Measurements from ENCODE around the gene NRAP.

Gene NRAP, protein sequence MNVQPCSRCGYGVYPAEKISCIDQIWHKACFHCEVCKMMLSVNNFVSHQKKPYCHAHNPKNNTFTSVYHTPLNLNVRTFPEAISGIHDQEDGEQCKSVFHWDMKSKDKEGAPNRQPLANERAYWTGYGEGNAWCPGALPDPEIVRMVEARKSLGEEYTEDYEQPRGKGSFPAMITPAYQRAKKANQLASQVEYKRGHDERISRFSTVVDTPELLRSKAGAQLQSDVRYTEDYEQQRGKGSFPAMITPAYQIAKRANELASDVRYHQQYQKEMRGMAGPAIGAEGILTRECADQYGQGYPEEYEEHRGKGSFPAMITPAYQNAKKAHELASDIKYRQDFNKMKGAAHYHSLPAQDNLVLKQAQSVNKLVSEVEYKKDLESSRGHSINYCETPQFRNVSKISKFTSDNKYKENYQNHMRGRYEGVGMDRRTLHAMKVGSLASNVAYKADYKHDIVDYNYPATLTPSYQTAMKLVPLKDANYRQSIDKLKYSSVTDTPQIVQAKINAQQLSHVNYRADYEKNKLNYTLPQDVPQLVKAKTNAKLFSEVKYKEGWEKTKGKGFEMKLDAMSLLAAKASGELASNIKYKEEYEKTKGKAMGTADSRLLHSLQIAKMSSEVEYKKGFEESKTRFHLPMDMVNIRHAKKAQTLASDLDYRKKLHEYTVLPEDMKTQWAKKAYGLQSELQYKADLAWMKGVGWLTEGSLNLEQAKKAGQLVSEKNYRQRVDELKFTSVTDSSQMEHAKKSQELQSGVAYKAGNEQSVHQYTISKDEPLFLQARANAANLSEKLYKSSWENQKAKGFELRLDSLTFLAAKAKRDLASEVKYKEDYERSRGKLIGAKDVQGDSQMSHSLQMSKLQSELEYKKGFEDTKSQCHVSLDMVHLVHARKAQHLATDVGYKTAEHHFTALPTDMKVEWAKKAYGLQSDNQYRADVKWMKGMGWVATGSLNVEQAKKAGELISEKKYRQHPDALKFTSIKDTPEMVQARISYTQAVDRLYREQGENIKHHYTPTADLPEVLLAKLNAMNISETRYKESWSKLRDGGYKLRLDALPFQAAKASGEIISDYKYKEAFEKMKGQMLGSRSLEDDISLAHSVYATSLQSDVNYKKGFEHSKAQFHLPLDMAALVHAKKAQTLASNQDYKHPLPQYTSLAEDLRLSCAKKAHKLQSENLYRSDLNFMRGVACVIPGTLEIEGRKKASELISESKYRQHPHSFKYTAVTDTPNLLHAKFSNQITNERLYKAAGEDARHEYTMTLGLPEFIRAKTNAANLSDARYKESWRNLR (N-terminal part only)

DNA sequence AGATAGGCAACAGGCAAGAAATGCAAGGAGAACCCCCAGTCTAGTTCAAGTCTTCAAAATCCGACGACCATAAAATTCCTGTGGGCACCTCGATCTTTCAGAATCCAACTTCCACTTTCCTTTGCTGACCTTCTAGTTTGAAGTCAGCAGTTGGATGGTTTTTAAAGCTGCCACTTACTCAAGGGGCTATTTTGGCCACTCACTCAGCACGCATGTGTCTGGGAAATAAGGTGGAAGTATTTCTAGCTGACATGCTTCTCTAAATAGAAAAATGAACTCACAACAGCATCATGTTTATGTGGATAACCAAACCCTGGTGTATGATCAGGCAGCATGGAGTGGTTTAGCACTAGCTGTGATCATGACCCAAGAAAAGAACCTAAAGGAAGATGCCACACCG lies at the start of gene NRAP:
Gene NRAP (minus strand): TSS at position 134 of the 400 bp plus-strand sequence. CDS start 159 bp downstream, outside the sequence.
- H3K4me3 ChIP-seq (ENCODE audit: low read depth, low read length, poor library complexity, severe bottlenecking) = no peak within 1 kb of the TSS
- no peak within 1 kb of the TSS for H3K27ac ChIP-seq (ENCODE audit: low read depth, low read length, poor library complexity, severe bottlenecking)
- TF ChIP-seq EZH2 (IDR thresholded peaks at IDR 0.05; ENCODE audit: borderline replicate concordance, low read length) = no peak
- TF ChIP-seq, protein P1, sequence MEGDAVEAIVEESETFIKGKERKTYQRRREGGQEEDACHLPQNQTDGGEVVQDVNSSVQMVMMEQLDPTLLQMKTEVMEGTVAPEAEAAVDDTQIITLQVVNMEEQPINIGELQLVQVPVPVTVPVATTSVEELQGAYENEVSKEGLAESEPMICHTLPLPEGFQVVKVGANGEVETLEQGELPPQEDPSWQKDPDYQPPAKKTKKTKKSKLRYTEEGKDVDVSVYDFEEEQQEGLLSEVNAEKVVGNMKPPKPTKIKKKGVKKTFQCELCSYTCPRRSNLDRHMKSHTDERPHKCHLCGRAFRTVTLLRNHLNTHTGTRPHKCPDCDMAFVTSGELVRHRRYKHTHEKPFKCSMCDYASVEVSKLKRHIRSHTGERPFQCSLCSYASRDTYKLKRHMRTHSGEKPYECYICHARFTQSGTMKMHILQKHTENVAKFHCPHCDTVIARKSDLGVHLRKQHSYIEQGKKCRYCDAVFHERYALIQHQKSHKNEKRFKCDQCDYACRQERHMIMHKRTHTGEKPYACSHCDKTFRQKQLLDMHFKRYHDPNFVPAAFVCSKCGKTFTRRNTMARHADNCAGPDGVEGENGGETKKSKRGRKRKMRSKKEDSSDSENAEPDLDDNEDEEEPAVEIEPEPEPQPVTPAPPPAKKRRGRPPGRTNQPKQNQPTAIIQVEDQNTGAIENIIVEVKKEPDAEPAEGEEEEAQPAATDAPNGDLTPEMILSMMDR (IDR thresholded peaks at IDR 0.05; ENCODE audit: low read length) = no peak
- no peaks in the 10 kb centered on the region for H3K4me1 ChIP-seq (ENCODE audit: insufficient read depth, low read length, severe bottlenecking)
- no peaks in the 10 kb centered on the region for H3K9me2 ChIP-seq (ENCODE audit: low read depth, low read length)
- no peak within 1 kb of the TSS for H3K4me2 ChIP-seq (ENCODE audit: low read length)
- no peaks in the 10 kb centered on the region for H3F3A ChIP-seq (ENCODE audit: insufficient read depth, low read length)
- H3K9me3 ChIP-seq (ENCODE audit: low read length) = no peaks in the 10 kb centered on the region
- no peaks in the 10 kb centered on the region for H4K20me1 ChIP-seq (ENCODE audit: insufficient read depth, low read length)
- no peak within 1 kb of the TSS for H3K9ac ChIP-seq (ENCODE audit: low read length)
- no peaks in the 10 kb centered on the region; the same call in 1 of the 2 replicates for H3K27me3 ChIP-seq (ENCODE audit: insufficient read depth, low read length)
- no peaks in the 10 kb centered on the region for H3K79me2 ChIP-seq (ENCODE audit: insufficient read depth, low read length)
- H3K36me3 ChIP-seq (ENCODE audit: insufficient read depth, low read length) = no peaks in the 10 kb centered on the region
- H2AFZ ChIP-seq (ENCODE audit: low read length) = no peak within 1 kb of the TSS

DNA sequence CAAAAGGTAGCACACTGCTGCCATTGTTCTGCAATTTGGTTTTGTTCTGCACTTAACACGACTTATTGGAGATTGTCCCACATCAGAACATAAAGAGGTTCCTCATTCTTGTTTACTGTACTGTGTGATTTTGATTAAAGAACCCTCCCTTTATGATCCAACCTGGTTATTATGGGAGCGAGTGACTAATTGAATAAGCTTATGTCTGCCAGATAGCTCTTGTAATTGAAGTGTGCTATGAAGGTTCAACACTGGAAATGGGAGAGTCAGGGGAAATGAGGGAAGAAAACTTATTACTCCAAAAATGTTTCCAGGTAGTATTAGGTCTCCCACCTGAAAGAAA lies 49.8 kb upstream of the NRAP start:
- Histone ChIP-seq H3F3A (ENCODE audit: insufficient read depth, low read length) (no peaks in the 10 kb centered on the region), H2AFZ (ENCODE audit: low read length) (no peak overlapping the region), H3K9ac (ENCODE audit: low read length) (no peak overlapping the region), H3K9me3 (ENCODE audit: low read length) (no peaks in the 10 kb centered on the region), H3K9me2 (ENCODE audit: low read depth, low read length) (no peaks in the 10 kb centered on the region), H4K20me1 (ENCODE audit: insufficient read depth, low read length) (no peaks in the 10 kb centered on the region), H3K4me3 (ENCODE audit: low read depth, low read length, poor library complexity, severe bottlenecking) (no peak overlapping the region), H3K4me2 (ENCODE audit: low read length) (no peak overlapping the region), H3K36me3 (ENCODE audit: insufficient read depth, low read length) (peaks cover 13% of the 10 kb centered on the region; the same call in 1 of the 2 replicates), H3K27me3 (ENCODE audit: insufficient read depth, low read length) (no peaks in the 10 kb centered on the region), H3K27ac (ENCODE audit: low read depth, low read length, poor library complexity, severe bottlenecking) (no peak overlapping the region), H3K79me2 (ENCODE audit: insufficient read depth, low read length) (no peaks in the 10 kb centered on the region), H3K4me1 (ENCODE audit: insufficient read depth, low read length, severe bottlenecking) (peaks cover 7% of the 10 kb centered on the region)
- TF ChIP-seq, protein P1 (IDR thresholded peaks at IDR 0.05; ENCODE audit: low read length) = no peak
- no peak for TF ChIP-seq EZH2 (IDR thresholded peaks at IDR 0.05; ENCODE audit: borderline replicate concordance, low read length)
